Activated CD8-positive, alpha-beta T cell treated with anti-CD3 and anti-CD28 coated beads, Interleukin-2, amount 10 ng/mL, durations not matched to agents 7 days and 5 days (primary cell): ENCODE data around the gene PC. TPM values are rescaled to one million over a fixed set of nuclear protein-coding genes. Genes with fewer than 3 reads are reported as not detected.
"Not testable (repeated sequence)": the region's sequence is repeated elsewhere in the genome, so short reads cannot be mapped to it uniquely, and the experiment has no call there.

Experiments
- ATAC-seq: fragments of 150-1000 bp; cut with Tn5 transposase; one replicate; pipeline ENCODE4 v1.10.0; 2021; ENCODE audit warnings: moderate library complexity
- CTCF ChIA-PET: fragments of 350-600 bp; sonication (Branson Sonifier 250); formaldehyde crosslinking; loops from one replicate; lab custom pipeline; 2021; ENCODE audit warnings: antibody characterized with exemption; lab: Charles Lee
- POLR2A ChIA-PET: fragments of 350-600 bp; sonication (Branson Sonifier 250); formaldehyde crosslinking; loops from one replicate; lab custom pipeline; 2021; ENCODE audit warnings: antibody characterized with exemption; lab: Charles Lee
- DNase-seq: peaks from one replicate; pipeline ENCODE4 v3.0.0-alpha.2; 2020
- H3K27ac Mint-ChIP-seq: one replicate; pipeline ENCODE4 v1.8.0; 2021; ENCODE audit warnings: mild to moderate bottlenecking, mixed read lengths
- H3K27me3 Mint-ChIP-seq: one replicate; pipeline ENCODE4 v1.8.0; 2021; ENCODE audit warnings: low read depth, mixed read lengths
- H3K36me3 Mint-ChIP-seq: one replicate; pipeline ENCODE4 v1.8.0; 2021; ENCODE audit warnings: low read depth, mixed read lengths
- H3K4me1 Mint-ChIP-seq: one replicate; pipeline ENCODE4 v1.8.0; 2021; ENCODE audit warnings: low read depth, mixed read lengths
- H3K4me3 Mint-ChIP-seq: one replicate; pipeline ENCODE4 v1.8.0; 2021; ENCODE audit warnings: mild to moderate bottlenecking, mixed read lengths
- H3K9me3 Mint-ChIP-seq: one replicate; pipeline ENCODE4 v1.8.0; 2022; ENCODE audit warnings: mixed read lengths; ENCODE audit not compliant: insufficient read depth
- total RNA-seq, 2 experiments: library from RNA; stranded (reverse); gene quantifications; one replicate each; pipeline ENCODE4 v1.2.3, GENCODE V29; 2021

Gene PC, protein sequence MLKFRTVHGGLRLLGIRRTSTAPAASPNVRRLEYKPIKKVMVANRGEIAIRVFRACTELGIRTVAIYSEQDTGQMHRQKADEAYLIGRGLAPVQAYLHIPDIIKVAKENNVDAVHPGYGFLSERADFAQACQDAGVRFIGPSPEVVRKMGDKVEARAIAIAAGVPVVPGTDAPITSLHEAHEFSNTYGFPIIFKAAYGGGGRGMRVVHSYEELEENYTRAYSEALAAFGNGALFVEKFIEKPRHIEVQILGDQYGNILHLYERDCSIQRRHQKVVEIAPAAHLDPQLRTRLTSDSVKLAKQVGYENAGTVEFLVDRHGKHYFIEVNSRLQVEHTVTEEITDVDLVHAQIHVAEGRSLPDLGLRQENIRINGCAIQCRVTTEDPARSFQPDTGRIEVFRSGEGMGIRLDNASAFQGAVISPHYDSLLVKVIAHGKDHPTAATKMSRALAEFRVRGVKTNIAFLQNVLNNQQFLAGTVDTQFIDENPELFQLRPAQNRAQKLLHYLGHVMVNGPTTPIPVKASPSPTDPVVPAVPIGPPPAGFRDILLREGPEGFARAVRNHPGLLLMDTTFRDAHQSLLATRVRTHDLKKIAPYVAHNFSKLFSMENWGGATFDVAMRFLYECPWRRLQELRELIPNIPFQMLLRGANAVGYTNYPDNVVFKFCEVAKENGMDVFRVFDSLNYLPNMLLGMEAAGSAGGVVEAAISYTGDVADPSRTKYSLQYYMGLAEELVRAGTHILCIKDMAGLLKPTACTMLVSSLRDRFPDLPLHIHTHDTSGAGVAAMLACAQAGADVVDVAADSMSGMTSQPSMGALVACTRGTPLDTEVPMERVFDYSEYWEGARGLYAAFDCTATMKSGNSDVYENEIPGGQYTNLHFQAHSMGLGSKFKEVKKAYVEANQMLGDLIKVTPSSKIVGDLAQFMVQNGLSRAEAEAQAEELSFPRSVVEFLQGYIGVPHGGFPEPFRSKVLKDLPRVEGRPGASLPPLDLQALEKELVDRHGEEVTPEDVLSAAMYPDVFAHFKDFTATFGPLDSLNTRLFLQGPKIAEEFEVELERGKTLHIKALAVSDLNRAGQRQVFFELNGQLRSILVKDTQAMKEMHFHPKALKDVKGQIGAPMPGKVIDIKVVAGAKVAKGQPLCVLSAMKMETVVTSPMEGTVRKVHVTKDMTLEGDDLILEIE
- 10 to 100 TPM; 10.4 to 11.7 TPM for total RNA-seq

DNA sequence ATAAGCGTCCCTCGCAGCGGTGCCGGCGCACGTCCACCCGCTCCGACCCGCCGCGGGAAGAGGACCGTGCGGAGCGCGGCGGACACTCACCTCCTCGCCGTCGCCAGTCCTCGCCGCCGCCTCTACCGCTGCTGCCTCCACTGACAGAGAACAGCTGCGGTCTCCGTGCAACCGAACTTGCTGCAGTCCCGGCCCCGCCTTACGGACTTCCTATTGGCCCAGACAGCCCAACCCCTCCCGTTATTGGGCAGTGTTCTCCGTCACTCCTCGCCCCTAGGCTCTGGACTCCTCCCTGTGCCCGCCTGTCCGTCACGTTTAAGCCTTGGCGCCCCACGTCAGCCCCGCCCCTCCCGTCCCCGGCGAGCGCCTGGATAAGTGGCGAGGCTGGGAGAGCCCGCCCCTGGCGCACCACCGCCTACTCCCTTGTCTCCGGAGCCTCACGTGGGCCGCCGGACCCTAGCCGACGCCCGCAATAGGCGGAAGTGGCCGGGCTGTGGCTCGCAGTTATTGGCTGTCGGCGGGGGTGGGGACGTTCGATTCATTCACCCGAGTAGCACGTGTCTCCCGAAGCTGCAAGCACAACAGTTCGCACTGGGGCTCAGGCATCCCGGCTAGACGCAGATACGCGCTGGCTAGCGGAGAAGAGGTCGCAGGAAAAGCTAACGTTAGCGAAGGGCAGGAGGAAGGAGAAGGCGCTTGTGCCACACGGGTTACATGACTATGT, at the start of gene PC:
PC (minus strand) TSS at position 152 of the 724 bp plus-strand sequence. CDS start 86,224 bp downstream, outside the sequence.
- Mint-ChIP-seq H3K4me3 (peak within 1 kb of the TSS; percentile 82), H3K9me3 (no peaks in the 10 kb centered on the region), H3K36me3 (no peaks in the 10 kb centered on the region), H3K4me1 (peaks cover 18% of the 10 kb centered on the region), H3K27ac (peak within 1 kb of the TSS; percentile 84), H3K27me3 (peaks cover 8% of the 10 kb centered on the region)
- POLR2A ChIA-PET: interaction anchor here (1.0 to 1.5 kb wide), 3 partner anchors 103 to 280 kb away, joined by 4 read pairs; partner anchors contain the start of genes RBM4B and RCE1
- CTCF ChIA-PET: interaction anchor here (0.9 to 1.1 kb wide), 6 partner anchors 7 to 280 kb away, joined by 3 to 6 read pairs (median 3); partner anchors contain the start of gene RBM4B
- DNase-seq (peak; percentile 99), ATAC-seq (peak; percentile 98)

DNA sequence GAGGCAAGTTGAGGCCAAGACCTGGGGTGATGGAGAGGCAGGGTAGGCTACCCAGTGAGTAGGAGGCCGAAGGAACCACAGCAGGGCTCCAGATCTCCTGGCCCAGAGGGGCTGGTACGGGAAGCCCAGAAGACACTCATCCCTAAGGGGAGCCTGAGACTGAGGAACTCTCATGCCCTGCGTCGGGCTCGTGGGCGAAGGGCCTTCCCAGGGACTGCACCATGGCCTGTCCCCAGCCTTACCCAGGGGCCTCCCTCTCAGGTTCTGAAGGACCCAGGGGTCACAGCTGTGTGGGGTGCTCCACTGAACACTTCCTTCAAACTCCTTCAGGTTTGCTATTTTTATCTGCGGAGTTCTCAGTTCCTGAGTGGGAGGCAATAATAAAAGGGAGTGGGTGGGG, 48.9 kb upstream of the PC start:
- Mint-ChIP-seq H3K9me3 (no peaks in the 10 kb centered on the region), H3K4me1 (no peaks in the 10 kb centered on the region), H3K4me3 (no peak overlapping the region), H3K27me3 (peaks cover 8% of the 10 kb centered on the region), H3K27ac (no peak overlapping the region), H3K36me3 (no peaks in the 10 kb centered on the region)
- ATAC-seq (no peak), DNase-seq (no peak)
- ChIA-PET POLR2A (no interaction called here), CTCF (no interaction called here)

DNA sequence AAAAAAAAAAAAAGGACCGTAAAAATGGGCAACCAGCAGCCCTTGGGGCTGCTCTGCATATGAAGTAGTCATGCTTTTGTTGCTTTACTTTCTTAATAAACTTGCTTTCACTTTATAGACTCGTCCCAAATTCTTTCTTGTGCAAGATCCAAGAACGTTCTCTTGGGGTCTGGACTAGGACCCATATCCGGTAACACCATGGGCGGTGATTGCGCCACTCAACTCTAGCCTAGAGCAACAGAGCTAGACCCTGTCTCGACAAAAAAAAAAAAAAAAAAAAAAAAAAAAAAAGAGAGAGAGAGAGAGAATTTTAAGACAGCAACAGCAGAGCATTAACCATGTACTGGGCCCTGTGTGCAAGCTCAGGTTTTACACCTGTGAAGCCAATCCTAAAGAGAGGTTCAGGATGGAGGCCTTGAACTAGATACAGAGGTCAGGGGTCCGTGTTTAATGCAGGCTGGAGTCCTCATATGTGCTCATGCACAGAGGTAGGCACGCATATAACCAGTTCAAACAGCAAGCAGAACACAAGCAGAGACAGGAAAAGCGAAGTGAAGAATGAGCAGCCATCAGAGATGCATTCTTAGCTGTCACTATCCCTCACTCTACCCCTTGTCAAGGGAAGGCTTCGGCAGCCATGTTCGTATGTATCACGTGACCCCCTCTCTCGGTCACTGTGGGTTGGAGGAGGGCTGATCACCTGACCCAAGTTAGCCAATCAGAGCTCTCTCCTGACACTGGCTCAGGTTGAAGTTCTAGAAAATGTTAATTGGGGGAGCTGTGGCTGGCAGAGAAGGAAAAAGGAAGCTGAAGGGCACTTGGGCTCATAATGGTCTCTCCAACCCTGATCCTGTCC, 48.1 kb upstream of the PC start:
- H3K9me3 Mint-ChIP-seq: no peaks in the 10 kb centered on the region
- ChIA-PET CTCF (no interaction called here), POLR2A (no interaction called here)

DNA sequence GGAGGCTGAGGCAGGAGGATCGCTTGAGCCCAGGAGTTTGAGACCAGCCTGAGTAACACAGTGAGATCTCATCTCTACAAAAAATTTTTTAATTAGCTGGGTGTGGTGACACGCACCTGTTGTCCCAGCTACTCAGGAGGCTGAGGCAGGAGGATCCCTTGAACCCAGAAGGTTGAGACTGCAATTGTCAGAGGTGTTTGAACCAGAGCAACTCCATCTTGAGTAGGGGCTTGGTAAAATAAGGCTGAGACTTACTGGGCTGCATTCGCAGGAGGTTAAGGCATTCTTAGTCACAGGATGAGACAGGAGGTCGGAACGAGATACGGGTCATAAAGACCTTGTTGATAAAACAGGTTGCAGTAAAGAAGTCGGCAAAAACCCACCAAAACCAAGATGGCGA, 47.0 kb upstream of the PC start:
- H3K4me1 Mint-ChIP-seq, H3K27ac Mint-ChIP-seq, H3K9me3 Mint-ChIP-seq, H3K27me3 Mint-ChIP-seq, DNase-seq, ATAC-seq, H3K36me3 Mint-ChIP-seq, CTCF ChIA-PET, H3K4me3 Mint-ChIP-seq: not testable (repeated sequence)
- POLR2A ChIA-PET: interaction anchor here (0.7 kb wide), 1 partner anchor 1445 kb away, joined by 3 read pairs; no protein-coding TSS in a partner anchor

More for the DNA sequence above, 48.1 kb upstream of the PC start:
- Mint-ChIP-seq H3K27ac (no peak overlapping the region), H3K36me3 (no peaks in the 10 kb centered on the region), H3K27me3 (peaks cover 8% of the 10 kb centered on the region), H3K4me1 (no peaks in the 10 kb centered on the region), H3K4me3 (no peak overlapping the region)
- DNase-seq (peak; percentile 28), ATAC-seq (no peak)

DNA sequence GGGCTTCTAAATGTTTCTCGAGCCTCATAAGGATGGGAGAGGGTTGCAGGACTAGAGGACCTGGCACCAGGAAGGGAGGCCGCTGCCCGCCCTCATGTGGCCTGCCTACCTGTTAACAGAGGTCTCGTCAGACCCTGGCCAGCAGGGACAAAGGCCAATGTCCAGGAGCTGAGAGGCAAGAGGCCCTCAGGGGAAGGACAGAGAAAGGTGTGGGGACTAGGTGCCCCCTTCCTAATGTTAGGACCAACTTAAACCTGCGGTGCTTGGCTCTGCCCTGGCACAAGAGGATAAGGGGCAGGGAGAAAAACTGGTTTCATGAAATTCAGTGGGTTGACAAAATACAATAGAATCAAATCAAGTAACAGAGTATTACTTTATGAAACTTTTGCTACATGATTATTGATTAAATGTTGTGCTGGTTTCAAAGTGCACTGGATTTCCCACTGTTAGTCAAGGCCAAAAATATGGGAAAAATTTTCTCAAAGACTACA, 44.8 kb upstream of the PC start:
- peaks cover 6% of the 10 kb centered on the region for H3K27me3 Mint-ChIP-seq
- ChIA-PET POLR2A (no interaction called here), CTCF (no interaction called here)
- H3K4me1 Mint-ChIP-seq: no peaks in the 10 kb centered on the region
- ATAC-seq: no peak
- no peak overlapping the region for H3K4me3 Mint-ChIP-seq
- H3K36me3 Mint-ChIP-seq: no peaks in the 10 kb centered on the region
- no peaks in the 10 kb centered on the region for H3K9me3 Mint-ChIP-seq
- no peak overlapping the region for H3K27ac Mint-ChIP-seq
- DNase-seq: no peak

DNA sequence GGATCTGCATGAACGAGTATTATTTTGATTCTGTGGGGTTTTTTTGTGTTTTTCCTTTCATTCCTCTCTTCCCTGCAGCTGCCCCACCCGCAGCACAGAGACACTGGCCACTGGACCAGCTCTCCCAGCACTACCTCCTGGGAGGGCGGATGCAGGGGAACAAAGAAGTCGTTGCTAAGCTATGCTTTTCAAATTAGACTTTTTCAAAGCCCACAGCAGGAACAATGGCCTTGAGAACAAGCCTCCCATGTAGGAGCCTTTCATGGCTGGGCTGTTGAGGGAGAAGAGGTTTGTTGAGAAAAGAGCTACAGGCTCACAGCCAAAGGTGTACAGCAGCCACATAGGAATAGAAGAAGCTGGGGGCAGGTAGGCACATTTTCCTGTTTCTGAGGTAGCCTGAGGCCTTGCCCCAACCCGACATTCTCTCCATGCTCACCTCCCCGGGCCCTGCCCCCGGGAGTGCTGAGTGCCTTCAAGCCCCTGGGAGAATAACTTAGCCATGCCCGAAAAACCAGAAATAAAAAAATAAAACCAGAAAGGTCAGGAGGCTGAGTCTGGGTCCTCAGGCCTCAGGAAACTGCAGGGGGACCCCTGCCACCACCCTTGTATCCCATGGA, 44.2 kb upstream of the PC start:
- no peak for ATAC-seq
- POLR2A ChIA-PET: interaction anchor here (0.6 kb wide), 1 partner anchor 1313 kb away, joined by 5 read pairs; no protein-coding TSS in a partner anchor

DNA sequence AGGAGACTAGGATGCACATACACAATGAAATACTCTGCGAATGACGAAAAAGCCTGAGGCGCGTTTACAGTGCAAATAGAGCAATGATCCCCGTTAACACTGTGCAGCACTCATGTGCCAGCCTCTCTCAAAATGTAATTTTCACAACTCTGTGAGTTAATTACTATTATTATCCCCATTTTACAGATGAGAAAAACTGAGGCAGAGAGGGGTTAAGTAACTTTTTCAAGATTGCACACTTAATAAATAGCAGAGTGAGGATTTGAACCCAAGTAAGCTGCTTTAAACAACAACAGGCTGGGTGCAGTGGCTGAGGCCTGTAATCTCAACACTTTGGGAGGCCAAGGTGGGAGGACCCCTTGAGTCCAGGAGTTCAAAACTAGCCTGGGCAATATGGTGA, 43.1 kb upstream of the PC start:
- Mint-ChIP-seq H3K4me3 (no peak overlapping the region), H3K4me1 (no peaks in the 10 kb centered on the region), H3K36me3 (no peaks in the 10 kb centered on the region), H3K27ac (no peak overlapping the region), H3K9me3 (no peaks in the 10 kb centered on the region), H3K27me3 (peaks cover 11% of the 10 kb centered on the region)
- POLR2A ChIA-PET: no interaction called here
- no peak for DNase-seq
- ATAC-seq: no peak
- CTCF ChIA-PET: no interaction called here

More for the DNA sequence above, 44.2 kb upstream of the PC start:
- no peak overlapping the region for H3K4me3 Mint-ChIP-seq
- H3K27ac Mint-ChIP-seq: no peak overlapping the region
- no peaks in the 10 kb centered on the region for H3K9me3 Mint-ChIP-seq
- H3K27me3 Mint-ChIP-seq: peaks cover 6% of the 10 kb centered on the region
- H3K36me3 Mint-ChIP-seq: no peaks in the 10 kb centered on the region
- H3K4me1 Mint-ChIP-seq: no peaks in the 10 kb centered on the region
- DNase-seq: no peak
- CTCF ChIA-PET: no interaction called here

DNA sequence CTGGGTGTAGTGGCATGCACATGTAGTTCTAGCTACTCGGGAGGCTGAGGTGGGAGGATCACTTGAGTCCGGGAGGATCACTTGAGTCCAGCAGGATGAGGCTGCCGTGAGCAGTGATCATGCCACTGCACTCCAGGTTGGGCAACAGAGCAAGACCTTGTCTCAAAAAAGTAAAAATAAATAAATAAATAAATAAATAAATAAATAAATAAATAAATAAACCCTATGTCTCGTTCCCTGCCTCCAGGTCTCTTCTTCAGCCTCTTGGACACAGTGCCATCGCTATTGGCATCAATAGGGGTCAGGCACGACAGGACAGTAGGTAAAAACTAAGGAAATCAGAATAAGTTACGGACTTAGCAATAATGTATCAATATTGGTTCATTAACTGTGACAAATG, 41.4 kb upstream of the PC start:
- Mint-ChIP-seq H3K36me3 (no peaks in the 10 kb centered on the region), H3K4me3 (no peak overlapping the region), H3K27ac (no peak overlapping the region), H3K27me3 (peaks cover 11% of the 10 kb centered on the region), H3K4me1 (no peaks in the 10 kb centered on the region), H3K9me3 (no peaks in the 10 kb centered on the region)
- no peak for ATAC-seq
- CTCF ChIA-PET: no interaction called here
- POLR2A ChIA-PET: no interaction called here
- DNase-seq: no peak

DNA sequence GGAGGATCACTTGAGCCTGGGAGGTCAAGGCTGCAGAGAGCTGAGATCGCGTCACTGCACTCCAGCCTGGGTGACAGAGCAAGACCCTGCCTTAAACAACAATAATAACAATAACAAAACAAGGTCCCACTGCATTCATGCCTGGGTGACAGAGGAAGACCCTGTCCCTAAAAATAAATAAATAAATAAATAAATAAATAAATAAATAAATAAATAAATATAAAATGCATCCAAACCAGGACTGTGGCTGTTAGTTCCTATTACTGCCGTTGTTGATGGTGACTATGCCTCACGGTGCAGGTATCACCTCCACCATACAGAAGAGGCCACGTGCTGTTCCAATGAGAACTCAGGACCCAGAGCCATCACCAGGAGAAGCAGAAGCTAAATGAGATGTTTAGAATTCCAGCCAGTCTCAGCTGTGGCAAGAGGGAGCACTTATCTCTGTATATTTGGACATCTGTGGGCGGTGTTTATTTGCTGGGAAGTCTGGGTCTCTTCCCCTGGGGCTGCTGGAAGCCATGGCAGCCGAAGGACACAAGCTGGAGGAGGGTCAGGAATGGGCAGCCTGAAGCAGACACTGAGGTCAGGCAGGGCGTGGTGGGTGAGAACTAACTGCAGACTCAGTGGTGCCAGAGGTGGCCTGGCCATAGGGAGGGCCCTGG, 38.6 kb upstream of the PC start:
- Mint-ChIP-seq H3K4me3 (no peak overlapping the region), H3K4me1 (no peaks in the 10 kb centered on the region), H3K36me3 (no peaks in the 10 kb centered on the region), H3K27me3 (peaks cover 13% of the 10 kb centered on the region), H3K27ac (no peak overlapping the region), H3K9me3 (no peaks in the 10 kb centered on the region)
- ATAC-seq: no peak
- DNase-seq: no peak
- ChIA-PET CTCF (interaction anchor here (0.6 kb wide), 1 partner anchor 18 kb away, joined by 3 read pairs; no protein-coding TSS in a partner anchor), POLR2A (no interaction called here)

DNA sequence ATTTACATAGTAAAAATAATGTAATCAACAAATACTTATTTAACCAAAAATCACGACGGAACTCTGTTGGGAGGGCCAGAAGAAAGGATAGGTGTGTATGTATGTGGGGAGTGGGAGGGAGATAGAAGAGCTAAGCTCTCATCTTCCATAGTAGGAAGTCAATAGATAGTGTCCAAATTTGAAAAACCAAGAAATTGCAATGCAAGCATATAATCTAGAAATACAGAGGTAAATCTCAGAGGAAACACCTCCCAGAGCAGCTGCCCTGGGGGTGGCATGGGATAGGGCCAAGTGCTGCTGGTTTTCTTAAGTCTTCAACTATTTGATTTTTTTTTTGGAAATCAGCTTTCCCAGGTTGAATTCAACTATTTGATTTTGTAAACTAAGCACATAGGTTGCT, 33.9 kb upstream of the PC start:
- ChIA-PET POLR2A (no interaction called here), CTCF (no interaction called here)
- Mint-ChIP-seq H3K4me1 (no peaks in the 10 kb centered on the region), H3K9me3 (no peaks in the 10 kb centered on the region), H3K27me3 (peaks cover 9% of the 10 kb centered on the region), H3K4me3 (no peak overlapping the region), H3K27ac (no peak overlapping the region), H3K36me3 (no peaks in the 10 kb centered on the region)
- ATAC-seq (no peak), DNase-seq (no peak)
